Epithelial cell of prostate (primary cell): ENCODE measurements around the gene CAMK4.
A peak's percentile ranks its signal among the peaks of the same experiment; 100 is the strongest.

ENCODE experiments used
- DNase-seq: peaks from one replicate; pipeline ENCODE4 v3.0.0-alpha.2; 2011; ENCODE audit warnings: low read depth, low spot score
- H3K27ac ChIP-seq: fragments of 450-650 bp; 2 replicates; pipeline ENCODE4 v1.5.1; 2017; ENCODE audit warnings: mild to moderate bottlenecking

The CAMK4 gene

DNA sequence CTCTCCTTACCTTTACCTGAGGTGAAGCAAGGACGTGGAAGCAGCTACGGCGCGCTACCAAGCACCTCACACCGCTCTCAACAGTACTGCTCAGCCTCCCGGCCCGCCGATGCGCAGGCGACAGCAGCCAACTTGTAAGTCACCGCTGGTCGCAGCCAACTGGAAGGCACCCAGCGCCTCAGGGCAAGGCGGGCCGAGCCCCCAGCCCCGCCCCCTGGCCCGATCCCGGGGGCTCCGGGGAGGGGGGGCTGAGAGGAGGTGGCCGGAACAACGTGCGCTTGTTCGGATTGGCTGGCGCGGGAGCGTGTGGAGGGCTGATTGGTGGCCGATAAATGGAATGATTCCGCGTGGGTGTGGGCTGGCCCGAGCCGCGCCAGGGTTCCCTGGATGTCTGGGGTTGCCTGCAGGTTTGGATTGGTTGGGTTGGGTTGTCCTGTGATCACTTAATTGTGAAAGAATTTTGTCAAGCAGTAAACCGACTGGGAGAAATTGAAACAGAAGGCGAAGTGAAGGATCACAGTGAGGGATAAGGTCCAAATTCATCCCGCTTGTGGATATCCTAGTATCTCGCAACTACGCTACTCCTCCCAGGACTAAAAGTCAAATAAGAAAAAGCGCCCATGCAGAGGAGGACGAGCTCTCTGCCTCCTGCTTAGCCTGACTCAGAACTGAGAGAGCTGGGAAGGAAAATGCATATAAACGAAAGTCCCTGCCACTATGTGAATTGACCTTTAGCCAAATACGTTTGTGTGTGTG is 288.4 kb downstream of the CAMK4 start, which contains the start of gene STARD4:
TSS of gene STARD4 (minus strand) at position 161 of the 756 bp plus-strand sequence. CDS start 5,102 bp downstream, outside the sequence.
- H3K27ac ChIP-seq: peak within 1 kb of the TSS; percentile 87
- DNase-seq: peak; percentile 79

DNA sequence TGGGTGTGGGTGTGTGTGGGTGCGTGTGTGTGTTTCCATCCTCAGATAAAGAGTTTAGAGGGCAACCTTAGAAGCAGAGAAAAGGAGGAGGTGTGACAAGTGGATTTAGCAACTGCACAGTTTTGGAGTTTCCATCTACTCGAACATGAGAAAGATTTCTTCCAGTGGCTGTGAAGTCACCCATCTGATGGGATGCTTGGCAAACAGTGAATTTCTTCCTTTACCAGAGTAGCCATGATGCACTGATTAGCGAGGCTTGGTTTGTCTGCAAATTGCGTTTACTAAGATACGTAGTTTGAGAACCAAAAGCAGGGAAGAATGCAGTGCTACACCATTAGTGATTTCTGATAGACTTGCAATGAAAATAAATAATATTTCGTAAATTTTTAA is 288.9 kb downstream of the CAMK4 start:
- peak overlapping the region; percentile 87 for H3K27ac ChIP-seq
- no peak for DNase-seq

DNA sequence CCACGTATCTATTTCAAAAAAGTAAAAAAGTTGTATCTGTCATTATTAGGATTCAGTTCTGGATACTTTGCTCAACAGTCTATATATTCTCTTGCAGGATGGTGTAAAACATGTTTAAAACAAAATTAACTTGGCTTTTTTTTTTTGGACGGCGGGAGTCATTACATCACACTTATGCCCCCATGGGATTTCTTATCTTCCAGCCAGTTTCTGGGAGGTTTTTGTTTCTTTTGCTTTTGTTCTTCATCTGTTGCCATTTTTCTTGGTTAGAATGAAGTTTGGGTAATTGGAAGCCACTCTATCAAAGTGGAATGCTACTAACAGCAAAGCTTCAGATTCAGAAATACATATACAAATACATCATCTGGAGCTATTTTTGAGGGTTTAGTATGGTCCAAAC is 289.9 kb downstream of the CAMK4 start:
- H3K27ac ChIP-seq: no peak overlapping the region
- DNase-seq: no peak

DNA sequence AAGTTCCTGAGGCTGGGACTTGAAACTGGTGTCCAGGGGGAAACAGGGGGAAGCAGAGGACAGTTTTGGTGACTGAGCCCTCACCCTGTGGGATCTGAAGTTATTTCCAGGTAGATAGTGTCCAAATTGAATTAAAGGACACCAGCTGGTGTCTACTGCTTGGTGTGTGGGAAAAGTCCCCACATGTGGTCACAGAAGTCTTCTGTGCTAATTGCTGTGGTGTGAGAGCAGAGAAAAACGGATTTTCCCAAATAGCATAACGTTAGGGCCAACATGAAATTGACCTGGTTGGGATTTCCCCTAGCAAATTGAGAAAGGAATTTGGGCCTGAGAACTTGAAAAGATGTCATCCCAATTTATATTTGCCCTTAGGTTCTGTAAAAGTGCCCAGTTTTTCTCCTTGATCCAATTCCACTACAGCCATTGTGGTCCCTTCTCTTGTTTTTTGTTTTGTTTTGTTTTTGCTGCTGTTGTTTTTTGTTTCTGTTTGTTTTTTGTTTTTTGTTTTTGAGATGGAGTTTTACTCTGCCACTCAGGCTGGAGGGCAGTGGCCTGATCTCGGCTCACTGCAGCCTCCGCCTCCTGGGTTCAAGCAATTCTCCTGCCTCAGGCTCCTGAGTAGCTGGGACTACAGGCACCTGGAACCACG is 293.8 kb downstream of the CAMK4 start:
- no peak for DNase-seq
- H3K27ac ChIP-seq: no peak overlapping the region

DNA sequence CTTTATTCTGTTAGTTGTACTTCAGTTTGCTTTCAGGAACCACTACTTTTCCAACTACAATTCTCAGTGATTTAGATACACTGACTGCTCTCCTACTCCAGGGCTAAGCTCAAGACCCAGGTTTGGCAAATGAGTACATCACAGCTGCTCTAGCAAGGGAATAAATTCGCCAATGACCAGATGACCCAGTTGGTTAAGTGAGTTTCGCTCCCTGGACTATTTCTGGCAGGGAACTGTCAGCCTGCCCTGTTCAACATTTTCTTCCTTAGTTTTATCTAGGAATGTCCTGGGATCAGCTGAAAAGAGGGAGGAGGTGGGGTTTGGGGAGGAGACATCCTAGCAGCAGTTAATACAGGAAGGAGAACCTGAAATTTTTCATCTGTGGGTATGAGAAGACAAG is 294.6 kb downstream of the CAMK4 start:
- H3K27ac ChIP-seq: no peak overlapping the region
- no peak for DNase-seq

DNA sequence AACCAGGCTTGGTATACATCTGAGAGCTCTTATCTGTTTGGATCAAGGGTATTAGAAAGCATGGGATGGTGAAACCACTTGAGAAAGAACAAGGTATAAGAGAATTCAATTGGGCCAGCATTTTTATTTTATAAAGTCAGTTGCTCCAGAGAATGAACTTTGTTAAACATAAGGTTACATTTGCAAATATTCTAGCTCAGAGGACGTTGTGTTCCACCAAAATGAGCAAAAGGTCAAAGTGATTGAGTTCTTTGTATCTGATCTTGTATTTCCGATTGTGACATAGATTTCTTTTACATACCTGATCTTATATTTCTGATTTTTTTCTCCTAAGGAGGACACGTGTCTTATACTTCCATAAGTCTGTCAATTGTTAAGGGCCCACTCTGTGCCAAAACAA is 296.7 kb downstream of the CAMK4 start:
- DNase-seq: no peak
- no peak overlapping the region for H3K27ac ChIP-seq

DNA sequence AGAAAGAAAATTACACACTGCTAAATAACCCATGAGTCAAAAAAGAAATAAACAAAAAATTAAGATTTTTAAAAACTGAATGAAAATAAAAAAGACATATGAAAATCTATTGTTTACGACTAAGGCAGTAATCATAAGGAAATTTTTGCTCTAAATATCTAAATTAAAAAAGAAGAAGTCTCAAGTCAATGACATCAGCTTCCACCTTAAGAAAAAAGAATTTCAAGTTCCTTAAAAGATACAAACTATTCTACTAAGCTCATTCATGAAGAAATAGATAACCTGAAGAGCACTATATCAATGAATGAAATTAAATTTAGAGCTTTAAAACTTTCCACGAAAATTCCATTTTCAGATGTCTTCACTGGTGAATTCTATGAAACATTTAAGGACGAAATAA is 303.9 kb downstream of the CAMK4 start:
- no peak for DNase-seq

DNA sequence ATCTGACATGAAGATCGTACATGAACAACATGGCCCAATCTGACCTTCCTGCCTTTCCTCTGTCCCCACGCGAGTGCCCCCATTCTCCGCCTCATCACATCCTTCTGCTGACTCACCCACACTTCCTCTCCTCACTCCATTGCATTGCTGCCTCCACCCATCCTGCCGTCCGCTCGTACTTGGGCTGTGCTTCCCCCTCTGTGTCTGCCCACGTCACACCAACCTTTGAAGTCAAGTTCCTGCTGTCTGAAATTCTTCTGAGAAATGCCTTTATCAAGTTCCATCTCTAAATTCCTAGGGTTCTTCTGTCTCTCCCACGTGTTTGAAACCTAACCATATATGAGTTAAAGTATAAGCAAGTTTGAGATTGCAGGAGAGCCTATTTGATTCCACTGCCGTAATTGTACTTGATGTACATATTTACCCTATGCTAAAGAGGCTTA is 306.1 kb downstream of the CAMK4 start:
- peak overlapping the region; percentile 27 for H3K27ac ChIP-seq
- DNase-seq: no peak

More for the DNA sequence above, 303.9 kb downstream of the CAMK4 start:
- H3K27ac ChIP-seq: no peak overlapping the region

DNA sequence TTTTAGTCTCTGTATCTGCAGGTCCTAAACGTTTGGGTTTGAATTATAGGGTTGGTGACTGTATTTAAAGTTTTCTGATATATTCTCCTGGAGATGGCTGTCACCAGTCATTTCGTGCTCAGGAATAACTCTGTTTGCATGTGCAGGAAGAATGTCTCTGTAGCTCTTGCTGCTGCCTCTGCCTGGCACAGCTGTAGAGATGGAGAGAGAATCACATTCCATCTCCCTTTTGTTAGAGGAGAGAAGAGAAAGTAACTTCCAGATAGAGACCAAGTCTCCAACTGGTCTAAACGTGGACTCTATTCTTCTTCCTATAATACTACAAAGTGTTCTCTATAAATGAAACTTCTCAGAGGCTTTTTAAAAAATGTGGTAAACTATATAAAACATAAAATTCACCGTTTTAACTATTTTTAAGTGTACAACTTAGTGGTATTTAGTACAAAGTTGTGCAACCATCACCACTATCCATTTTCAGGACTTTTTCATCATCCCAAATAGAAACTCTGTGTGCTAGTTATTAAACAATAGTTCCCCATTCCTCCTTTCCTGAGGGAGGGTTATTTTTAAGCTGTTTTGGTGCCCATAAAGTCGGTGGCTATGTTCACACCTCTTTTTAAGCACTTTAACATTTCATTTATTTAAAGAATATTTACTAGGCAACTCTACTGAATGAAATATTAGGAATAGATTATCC is 308.9 kb downstream of the CAMK4 start:
- H3K27ac ChIP-seq: no peak overlapping the region
- no peak for DNase-seq

DNA sequence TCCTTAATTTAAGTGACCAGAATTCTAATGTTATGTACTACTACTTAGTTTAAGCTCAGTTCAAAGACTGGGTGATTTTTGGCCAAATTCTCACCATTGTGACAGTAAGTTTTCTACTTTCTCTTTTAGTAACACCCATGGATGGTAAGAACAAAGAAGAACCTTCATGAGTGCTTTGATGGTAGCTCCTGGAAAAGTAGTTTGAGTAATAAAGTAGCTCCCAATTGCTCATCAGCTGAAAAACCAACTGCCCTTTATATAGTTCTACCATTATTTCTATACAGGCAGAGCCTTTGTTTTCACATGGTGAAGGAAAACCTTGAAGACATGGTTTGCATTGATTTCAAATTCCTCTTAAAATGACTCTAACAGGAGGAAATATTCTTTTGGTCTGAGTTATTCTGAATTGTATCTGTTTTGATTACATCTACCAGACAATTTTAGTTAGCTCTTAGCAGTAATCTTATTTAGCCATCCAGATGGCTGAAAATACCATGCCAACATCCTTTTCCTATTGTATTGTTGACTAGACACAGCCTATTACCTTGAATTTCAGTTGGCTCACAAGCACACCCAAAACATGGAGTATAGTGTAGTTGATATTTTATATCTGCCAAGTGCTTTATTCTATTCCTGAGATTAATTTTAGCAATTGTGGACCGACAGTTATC is 311.8 kb downstream of the CAMK4 start:
- no peak for DNase-seq
- no peak overlapping the region for H3K27ac ChIP-seq

DNA sequence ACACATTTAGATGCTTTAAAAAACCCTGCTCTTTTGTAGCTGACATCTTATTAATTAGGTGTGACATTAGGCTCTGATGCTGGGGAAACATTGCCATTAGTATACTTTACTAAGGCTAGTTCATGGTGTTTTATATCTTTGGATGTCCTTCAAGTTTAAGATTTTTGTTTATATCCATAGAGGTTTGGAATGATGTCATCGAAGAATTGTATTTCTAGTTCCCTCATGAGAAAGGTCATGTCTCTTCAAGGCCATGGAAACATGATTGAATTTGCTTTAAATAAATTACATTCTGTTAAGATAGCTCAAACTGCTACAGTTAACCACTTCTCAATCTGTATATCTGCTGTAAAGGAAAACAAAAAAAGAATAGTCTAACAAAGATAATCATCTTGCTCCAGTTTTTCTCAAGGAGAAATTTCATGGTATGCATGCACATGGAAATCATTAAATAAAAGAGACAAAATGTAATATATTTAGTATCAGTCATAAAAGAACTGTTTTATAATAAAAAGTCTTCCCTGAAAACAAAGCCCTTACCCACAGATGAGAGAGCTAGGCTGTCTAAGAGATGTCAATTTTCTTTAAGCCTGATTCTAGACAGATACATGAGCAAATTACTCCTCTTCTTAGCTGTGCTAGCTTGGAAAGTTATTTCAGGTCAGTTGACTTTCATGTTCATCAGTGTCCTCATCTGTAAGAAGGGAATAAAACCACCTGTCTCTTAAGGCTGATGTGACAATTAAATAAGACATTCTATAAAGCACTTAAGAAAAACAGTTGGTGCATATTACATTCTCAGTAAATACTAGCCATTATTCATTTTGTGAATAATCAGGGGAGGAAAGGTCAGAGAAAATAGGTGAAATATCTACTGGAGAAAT is 313.2 kb downstream of the CAMK4 start:
- DNase-seq: no peak
- no peak overlapping the region for H3K27ac ChIP-seq
